B cell (primary cell): Measurements from ENCODE around the gene CDKN1C.

Experiments
- EZH2 ChIP-seq: IDR thresholded peaks from 2 replicates; pipeline ENCODE4 v1.6.1; 2012; ENCODE audit warnings: borderline replicate concordance, low read depth, mild to moderate bottlenecking, moderate library complexity, low read length; ENCODE audit not compliant: insufficient read depth, poor library complexity, severe bottlenecking
- TF ChIP-seq, protein P1 (sequence below): fragments of 200-600 bp; IDR thresholded peaks from one replicate; pipeline ENCODE4 v1.8.0; 2022; ENCODE audit warnings: antibody characterized with exemption, mild to moderate bottlenecking

DNA sequence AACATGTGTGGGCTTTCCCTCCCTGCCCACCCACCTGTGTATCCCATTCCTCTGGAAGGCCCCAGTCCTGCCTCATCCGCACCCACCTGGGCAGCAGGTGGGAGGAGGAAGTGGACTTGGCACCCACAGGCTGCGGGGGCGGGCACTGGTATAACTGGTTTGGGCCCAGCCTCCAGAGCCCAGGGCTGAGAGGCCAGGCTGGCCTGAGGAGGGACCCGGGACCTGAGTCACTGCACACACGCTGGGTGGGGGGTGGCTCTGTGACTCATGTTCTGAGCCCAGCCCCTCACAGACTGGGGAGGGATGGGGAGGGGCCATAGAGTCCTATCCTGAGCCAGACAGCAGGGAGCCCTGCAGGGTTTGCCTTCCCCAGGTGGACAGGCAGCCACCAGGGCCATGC lies 26.9 kb upstream of the CDKN1C start:
- TF ChIP-seq, protein P1, sequence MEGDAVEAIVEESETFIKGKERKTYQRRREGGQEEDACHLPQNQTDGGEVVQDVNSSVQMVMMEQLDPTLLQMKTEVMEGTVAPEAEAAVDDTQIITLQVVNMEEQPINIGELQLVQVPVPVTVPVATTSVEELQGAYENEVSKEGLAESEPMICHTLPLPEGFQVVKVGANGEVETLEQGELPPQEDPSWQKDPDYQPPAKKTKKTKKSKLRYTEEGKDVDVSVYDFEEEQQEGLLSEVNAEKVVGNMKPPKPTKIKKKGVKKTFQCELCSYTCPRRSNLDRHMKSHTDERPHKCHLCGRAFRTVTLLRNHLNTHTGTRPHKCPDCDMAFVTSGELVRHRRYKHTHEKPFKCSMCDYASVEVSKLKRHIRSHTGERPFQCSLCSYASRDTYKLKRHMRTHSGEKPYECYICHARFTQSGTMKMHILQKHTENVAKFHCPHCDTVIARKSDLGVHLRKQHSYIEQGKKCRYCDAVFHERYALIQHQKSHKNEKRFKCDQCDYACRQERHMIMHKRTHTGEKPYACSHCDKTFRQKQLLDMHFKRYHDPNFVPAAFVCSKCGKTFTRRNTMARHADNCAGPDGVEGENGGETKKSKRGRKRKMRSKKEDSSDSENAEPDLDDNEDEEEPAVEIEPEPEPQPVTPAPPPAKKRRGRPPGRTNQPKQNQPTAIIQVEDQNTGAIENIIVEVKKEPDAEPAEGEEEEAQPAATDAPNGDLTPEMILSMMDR = no peak
- no peak for TF ChIP-seq EZH2
